H1 (cell line): ENCODE data around the gene COMMD7. TPM values are rescaled to one million over a fixed set of nuclear protein-coding genes. Genes with fewer than 3 reads are reported as not detected.
A peak's percentile ranks its signal among the peaks of the same experiment; 100 is the strongest.

ENCODE experiments used
- CTCF ChIA-PET: fragments of 300-600 bp; sonication (Branson Sonifier 250); formaldehyde crosslinking; loops from one replicate; lab custom pipeline; 2021; ENCODE audit not compliant: partially characterized antibody; lab: Charles Lee
- POLR2A ChIA-PET: fragments of 300-600 bp; sonication (Branson Sonifier 250); formaldehyde crosslinking; loops from one replicate; lab custom pipeline; 2021; ENCODE audit warnings: inconsistent platforms; ENCODE audit not compliant: partially characterized antibody; lab: Charles Lee
- DNase-seq, 2 experiments: peaks; one replicate each; pipeline versions ENCODE4 v3.0.0 to v3.0.0-alpha.2; 2010 to 2022; ENCODE audit warnings: low spot score in 2 of 2, low read depth in 1 of 2, mixed read lengths in 1 of 2
- FAIRE-seq: peaks from 2 replicates; lab custom pipeline; 2011; peaks lifted over from hg19 to GRCh38; lab: Jason Lieb, UNC
- H2AFZ ChIP-seq: 2 replicates; pipeline ENCODE4 v1.8.1; 2012; ENCODE audit warnings: low read length, inconsistent platforms
- H2AK5ac ChIP-seq: 2 replicates; pipeline ENCODE4 v1.6.1; 2013; ENCODE audit warnings: low read depth, low read length
- H2BK120ac ChIP-seq: replicated peaks from 2 replicates; pipeline ENCODE3; 2013; ENCODE audit warnings: low read depth, low read length, inconsistent platforms
- H2BK12ac ChIP-seq: 2 replicates; pipeline ENCODE4 v1.6.1; 2013; ENCODE audit warnings: low read depth, low read length
- H2BK15ac ChIP-seq: 2 replicates; pipeline ENCODE4 v1.6.1; 2013; ENCODE audit warnings: low read length
- H2BK20ac ChIP-seq: 2 replicates; pipeline ENCODE4 v1.6.1; 2013; ENCODE audit warnings: low read length
- H2BK5ac ChIP-seq: 2 replicates; pipeline ENCODE4 v1.6.1; 2013; ENCODE audit warnings: low read depth, low read length
- H3K14ac ChIP-seq: 2 replicates; pipeline ENCODE4 v1.6.1; 2013; ENCODE audit warnings: inconsistent platforms; ENCODE audit not compliant: insufficient read length
- H3K18ac ChIP-seq: 2 replicates; pipeline ENCODE4 v1.6.1; 2013; ENCODE audit warnings: low read length; ENCODE audit errors: extremely low read depth
- H3K23ac ChIP-seq: 2 replicates; pipeline ENCODE4 v1.6.1; 2013; ENCODE audit warnings: inconsistent platforms; ENCODE audit not compliant: insufficient read length
- H3K23me2 ChIP-seq: 2 replicates; pipeline ENCODE4 v1.6.1; 2013; ENCODE audit warnings: low read depth, low read length
- H3K27ac ChIP-seq: 2 replicates; pipeline ENCODE4 v1.6.1; 2011; ENCODE audit warnings: low read depth, low read length, inconsistent platforms
- H3K27me3 ChIP-seq, 4 experiments: replicated peaks in 1 of 4; 1 replicate in 1 of 4; 2 replicates in 3 of 4; pipeline versions ENCODE4 v1.6.1 to v1.8.1; 2011 to 2013; ENCODE audit warnings: low read length in 3 of 4, mild to moderate bottlenecking in 3 of 4, inconsistent platforms in 2 of 4, mixed read lengths in 2 of 4, moderate library complexity in 1 of 4; ENCODE audit not compliant: control insufficient read depth in 3 of 4, insufficient read depth in 3 of 4; ENCODE audit errors: extremely low read depth in 1 of 4
- H3K36me3 ChIP-seq, 4 experiments: 2 replicates each; pipeline versions ENCODE4 v1.6.1 to v1.8.1; 2011 to 2013; ENCODE audit warnings: mild to moderate bottlenecking in 4 of 4, low read length in 3 of 4, moderate library complexity in 2 of 4, control low read depth in 1 of 4, inconsistent platforms in 1 of 4; ENCODE audit not compliant: insufficient read depth in 4 of 4, control insufficient read depth in 2 of 4
- H3K4ac ChIP-seq: replicated peaks from 2 replicates; pipeline ENCODE3; 2013; ENCODE audit warnings: low read length, low read depth, mixed read lengths, inconsistent platforms; ENCODE audit not compliant: insufficient read length
- H3K4me1 ChIP-seq, 4 experiments: replicated peaks in 1 of 4; 1 replicate in 1 of 4; 2 replicates in 3 of 4; pipeline versions ENCODE4 v1.6.1 to v1.8.1; 2011 to 2013; ENCODE audit warnings: low read length in 3 of 4, inconsistent platforms in 2 of 4, mixed read lengths in 1 of 4; ENCODE audit not compliant: insufficient read depth in 4 of 4, control insufficient read depth in 3 of 4
- H3K4me2 ChIP-seq, 2 experiments: 2 replicates each; pipeline versions ENCODE4 v1.6.1 to v1.8.1; 2011 to 2013; ENCODE audit warnings: low read depth in 2 of 2, low read length in 2 of 2, control low read depth in 1 of 2, inconsistent platforms in 1 of 2, mild to moderate bottlenecking in 1 of 2; ENCODE audit not compliant: insufficient read depth in 1 of 2
- H3K4me3 ChIP-seq, 4 experiments: fragments of 200-600, 300-600 bp in 1 of 4; sonication (generic), shearing (Covaris generic), sonication (Bioruptor Twin) in 1 of 4; 2 replicates each; pipeline versions ENCODE4 v1.5.1 to v1.8.1; 2011 to 2016; ENCODE audit warnings: low read length in 4 of 4, low read depth in 3 of 4, control low read depth in 2 of 4, inconsistent platforms in 2 of 4, mild to moderate bottlenecking in 2 of 4, mixed read lengths in 1 of 4, moderate library complexity in 1 of 4; ENCODE audit not compliant: insufficient read depth in 2 of 4; ENCODE audit errors: extremely low read depth in 1 of 4
- H3K56ac ChIP-seq: replicated peaks from 2 replicates; pipeline ENCODE3; 2013; ENCODE audit warnings: low read depth, mild to moderate bottlenecking, mixed read lengths, low read length, inconsistent platforms; ENCODE audit not compliant: insufficient read length
- H3K79me1 ChIP-seq: 2 replicates; pipeline ENCODE4 v1.6.1; 2013; ENCODE audit warnings: low read depth, low read length, control low read depth
- H3K79me2 ChIP-seq, 2 experiments: 2 replicates each; pipeline versions ENCODE4 v1.6.1 to v1.8.1; 2012 to 2013; ENCODE audit warnings: low read length in 2 of 2, mild to moderate bottlenecking in 2 of 2, inconsistent platforms in 1 of 2; ENCODE audit not compliant: insufficient read depth in 2 of 2, control insufficient read depth in 1 of 2
- H3K9ac ChIP-seq, 4 experiments: replicated peaks in 1 of 4; 1 replicate in 1 of 4; 2 replicates in 3 of 4; pipeline versions ENCODE4 v1.6.1 to v1.8.1; 2011 to 2013; ENCODE audit warnings: low read depth in 3 of 4, low read length in 3 of 4, control low read depth in 2 of 4, mild to moderate bottlenecking in 2 of 4, moderate library complexity in 2 of 4, inconsistent platforms in 1 of 4; ENCODE audit errors: extremely low read depth in 1 of 4
- H3K9me3 ChIP-seq, 2 experiments: 2 replicates each; pipeline versions ENCODE4 v1.6.1 to v1.8.1; 2012 to 2013; ENCODE audit warnings: mild to moderate bottlenecking in 2 of 2, moderate library complexity in 2 of 2, control low read depth in 1 of 2, inconsistent platforms in 1 of 2, low read depth in 1 of 2, low read length in 1 of 2, mixed read lengths in 1 of 2; ENCODE audit not compliant: insufficient read depth in 2 of 2
- H4K20me1 ChIP-seq, 2 experiments: replicated peaks in 1 of 2; 2 replicates each; pipeline versions ENCODE3 to v1.8.1; 2011 to 2013; ENCODE audit warnings: inconsistent platforms in 2 of 2, low read length in 2 of 2, mild to moderate bottlenecking in 1 of 2; ENCODE audit not compliant: insufficient read depth in 2 of 2, control insufficient read depth in 1 of 2
- H4K5ac ChIP-seq: 2 replicates; pipeline ENCODE4 v1.6.1; 2013; ENCODE audit warnings: low read length, low read depth, mixed read lengths, inconsistent platforms; ENCODE audit not compliant: insufficient read length
- H4K8ac ChIP-seq: 2 replicates; pipeline ENCODE4 v1.8.0; 2013; ENCODE audit warnings: mild to moderate bottlenecking, moderate library complexity, low read length, inconsistent platforms; ENCODE audit not compliant: insufficient read depth; ENCODE audit errors: extremely low read depth
- H4K91ac ChIP-seq: replicated peaks from 2 replicates; pipeline ENCODE3; 2013; ENCODE audit warnings: low read length, mixed read lengths, inconsistent platforms; ENCODE audit not compliant: insufficient read length
- CHD1 ChIP-seq: IDR thresholded peaks from 2 replicates; pipeline ENCODE4 v1.6.1; 2012; ENCODE audit warnings: low read depth, low read length, improper control_type of control experiment
- CREB1 ChIP-seq: IDR thresholded peaks from 2 replicates; pipeline ENCODE4 v1.6.1; 2012; ENCODE audit warnings: inconsistent platforms
- CTBP2 ChIP-seq: IDR thresholded peaks from 2 replicates; pipeline ENCODE4 v1.7.0; 2011; ENCODE audit warnings: borderline replicate concordance, mild to moderate bottlenecking, moderate library complexity, mixed read lengths, low read length; ENCODE audit not compliant: insufficient read depth, insufficient read length
- CTCF ChIP-seq, 3 experiments: IDR thresholded peaks; 1 replicate in 2 of 3; 2 replicates in 1 of 3; pipeline versions ENCODE4 v1.5.1 to v1.6.1; 2011; ENCODE audit warnings: low read length in 3 of 3, mild to moderate bottlenecking in 3 of 3, inconsistent platforms in 2 of 3, low read depth in 1 of 3, moderate library complexity in 1 of 3; ENCODE audit not compliant: insufficient read depth in 1 of 3; ENCODE audit errors: control extremely low read depth in 1 of 3
- KDM1A ChIP-seq: fragments of 200-600, 300-600 bp; sonication (generic); IDR thresholded peaks from 2 replicates; pipeline ENCODE4 v1.7.1; 2016; ENCODE audit warnings: mild to moderate bottlenecking, low read length, borderline replicate concordance
- MAFK ChIP-seq: IDR thresholded peaks from 2 replicates; pipeline ENCODE4 v1.6.1; 2012; ENCODE audit warnings: low read depth, mild to moderate bottlenecking, improper control_type of control experiment, low read length
- SIX5 ChIP-seq: IDR thresholded peaks from 2 replicates; pipeline ENCODE4 v1.6.1; 2011; ENCODE audit warnings: mild to moderate bottlenecking, low read depth, low read length
- SP2 ChIP-seq: IDR thresholded peaks from 2 replicates; pipeline ENCODE4 v1.6.1; 2012; ENCODE audit warnings: mild to moderate bottlenecking, low read length, inconsistent platforms
- ZNF274 ChIP-seq: IDR thresholded peaks from 2 replicates; pipeline ENCODE4 v1.7.0; 2012; ENCODE audit warnings: low read length, borderline replicate concordance; ENCODE audit errors: extremely low read depth
- WGBS, 2 experiments: shearing (Covaris generic) in 1 of 2; methylation state at CpG; one replicate each; pipeline versions ENCODE4 v1.1.6 to v1.1.7; 2013 to 2015; ENCODE audit warnings: low lambda C conversion rate in 2 of 2, mixed read lengths in 2 of 2, inconsistent platforms in 1 of 2, low coverage in 1 of 2, missing lambda C conversion rate in 1 of 2; ENCODE audit not compliant: insufficient replicate concordance in 2 of 2, insufficient coverage in 1 of 2, insufficient read length in 1 of 2; ENCODE audit errors: extremely low coverage in 1 of 2, missing lambda C conversion rate in 1 of 2; 5-methylcytosine and 5-hydroxymethylcytosine counted together
- polyA plus RNA-seq, 7 experiments: library from polyadenylated mRNA; depleted of rRNA in 3 of 7; stranded (reverse) in 5 of 7; unstranded in 2 of 7; fragments of >200 nt in 5 of 7; fragments of 200-250 nt in 2 of 7; gene quantifications; 1 replicate in 5 of 7; 2 replicates in 1 of 7; 4 replicates in 1 of 7; pipeline versions ENCODE4 v1.2.1 to v1.2.3, GENCODE V29; 2011 to 2013; ENCODE audit warnings: missing spikeins in 2 of 7, mixed read lengths in 2 of 7
- total RNA-seq: library from RNA; stranded (reverse); fragmentation: NEBNext Ultra II Directional; extraction: Animal tissue kit (Norgen Biotek cat#: 25700); gene quantifications from 2 replicates; pipeline ENCODE4 v1.2.1, GENCODE V29; 2021

Gene COMMD7
- total and polyA plus RNA-seq, 2 of the 8 experiments (the other 6 are each of a cell fraction or from before 2014, with no cell fraction given): 39.4 to 48.9 TPM

DNA sequence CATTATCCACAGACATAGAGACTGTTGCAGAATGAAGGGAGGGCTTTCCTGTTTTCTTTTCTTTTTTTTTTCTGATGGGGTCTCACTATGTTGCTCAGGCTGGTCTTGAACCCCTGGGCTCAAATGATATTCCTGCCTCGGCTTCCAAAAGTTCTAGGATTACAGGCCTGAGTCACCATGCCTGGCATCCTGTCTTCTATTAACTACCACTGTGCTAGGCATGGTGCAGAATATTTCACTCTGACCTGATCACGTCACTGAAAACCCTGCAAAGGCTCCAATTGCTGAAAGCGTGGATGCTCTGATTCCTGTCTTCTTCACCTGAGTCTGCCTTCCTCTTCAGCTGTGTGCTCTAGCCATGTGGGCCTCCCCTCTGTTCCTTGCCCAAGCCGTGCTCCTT lies 10.5 kb upstream of the COMMD7 start:
- H3K9ac ChIP-seq: no peak overlapping the region
- H3K4ac ChIP-seq: peak overlapping the region; percentile 23
- no peak for FAIRE-seq
- H4K8ac ChIP-seq: no peak overlapping the region
- peak overlapping the region; percentile 16 for H2BK120ac ChIP-seq
- H3K9me3 ChIP-seq: no peaks in the 10 kb centered on the region
- H4K20me1 ChIP-seq: no peaks in the 10 kb centered on the region
- H3K18ac ChIP-seq: peak overlapping the region; percentile 85
- H2BK5ac ChIP-seq: peak overlapping the region; percentile 93; the same call in 1 of the 2 replicates
- CTCF ChIA-PET: interaction anchor here (0.9 to 1.6 kb wide), 4 partner anchors 9 to 49 kb away, joined by 3 to 8 read pairs (median 4); no protein-coding TSS in a partner anchor
- H3K79me1 ChIP-seq: no peaks in the 10 kb centered on the region
- POLR2A ChIA-PET: interaction anchor here (1.2 to 4.8 kb wide), 3 partner anchors 10 to 66 kb away, joined by 3 to 50 read pairs (median 9); partner anchors contain the start of genes COMMD7, DNMT3B and MAPRE1
- no peak overlapping the region for H4K5ac ChIP-seq
- DNase-seq: no peak
- H3K23ac ChIP-seq: no peak overlapping the region
- H2BK12ac ChIP-seq: peak overlapping the region; percentile 100
- 0 out of 2 replicates have a peak overlapping the region, but pooled peaks have one; percentile 19 for H2BK15ac ChIP-seq
- peak overlapping the region; percentile 27 for H4K91ac ChIP-seq
- peaks cover 0 to 5% of the 10 kb centered on the region in 2 experiments; a peak in 1 of 4 replicates for H3K79me2 ChIP-seq
- H3K27me3 ChIP-seq: no peaks in the 10 kb centered on the region
- no peaks in the 10 kb centered on the region for H3K36me3 ChIP-seq
- H3K23me2 ChIP-seq: peaks cover 1% of the 10 kb centered on the region; the same call in 1 of the 2 replicates
- no peak overlapping the region for H3K56ac ChIP-seq
- no peak overlapping the region for H3K4me2 ChIP-seq
- H3K14ac ChIP-seq: no peak overlapping the region
- no peak overlapping the region for H2AFZ ChIP-seq
- H3K27ac ChIP-seq: no peak overlapping the region
- peak overlapping the region; percentile 85; the same call in 1 of the 2 replicates for H2AK5ac ChIP-seq
- peaks cover 19 to 31% (median 29%) of the 10 kb centered on the region in 4 experiments for H3K4me1 ChIP-seq
- H2BK20ac ChIP-seq: peak overlapping the region; percentile 81
- WGBS, 2 experiments: 84% methylated on average over 4 of the region's 4 CpGs; no CpG with 5 or more reads in 1 of the 2 experiments
- H3K4me3 ChIP-seq: no peak overlapping the region
- TF ChIP-seq CREB1: no peak
- no peak for TF ChIP-seq CTBP2
- TF ChIP-seq KDM1A: no peak
- TF ChIP-seq MAFK: no peak
- no peak for TF ChIP-seq CTCF (IDR thresholded peaks at IDR 0.05; ENCODE audit: control extremely low read depth in 1 of 3, insufficient read depth in 1 of 3, low read depth in 1 of 3, low read length in 3 of 3)
- TF ChIP-seq SIX5: no peak
- TF ChIP-seq SP2: no peak
- no peak for TF ChIP-seq ZNF274
- TF ChIP-seq CHD1: no peak
